Spleen (tissue), 7 donors: ENCODE data around the gene TCEA2.

Source experiments
- CTCF ChIP-seq, 11 experiments: fragments of 200-600 bp in 7 of 11; fragments of 450-650 bp in 4 of 11; sonication (generic) in 4 of 11; IDR thresholded peaks in 8 of 11; conservative IDR thresholded peaks in 3 of 11; 1 replicate in 7 of 11; 2 replicates in 4 of 11; pipeline versions ENCODE4 v1.4.0 to v1.8.0; 2016 to 2021; ENCODE audit warnings: antibody characterized with exemption in 11 of 11, inconsistent platforms in 4 of 11, mild to moderate bottlenecking in 1 of 11
- POLR2A ChIP-seq, 3 donors: fragments of 450-650 bp; IDR thresholded peaks; one replicate each; pipeline ENCODE4 v1.5.1; 2017; ENCODE audit warnings: antibody characterized with exemption in 3 of 3, mild to moderate bottlenecking in 1 of 3
- POLR2AphosphoS5 ChIP-seq, 3 donors: sonication (generic); formaldehyde crosslinking; IDR thresholded peaks; one replicate each; pipeline ENCODE4 v1.5.1; 2017; ENCODE audit warnings: antibody characterized with exemption in 3 of 3
- donor health status: DM: no; HTN: no; CAD: no; lungs with moderate emphysema.
- donor health status: DM: no; HTN: no; CAD: no.
- donor health status: DM: no; HTN: no; CAD: no.

- no peak for TF ChIP-seq CTCF (IDR thresholded peaks at IDR 0.05 in 8 of 11, conservative IDR thresholded peaks at IDR 0.05 in 3 of 11)
- TF ChIP-seq POLR2A (IDR thresholded peaks at IDR 0.05): no peak
- TF ChIP-seq POLR2AphosphoS5 (IDR thresholded peaks at IDR 0.05): no peak
Observed at GRCh38 chr20:64023361-64024140, 39.4 kb upstream of the TCEA2 start.
